OCI-LY7 (cell line): ENCODE measurements around the gene ERBIN. TPM values are rescaled to one million over a fixed set of nuclear protein-coding genes. Genes with fewer than 3 reads are reported as not detected.

Experiments used
- BruUV-seq: library from RNA; stranded (reverse); fragments of 400-500 nt; replicated peaks from 2 replicates; lab custom pipeline; 2021; lab: Mats Ljungman, UMichigan
- CTCF ChIA-PET: fragments of 300-600 bp; sonication (Branson Sonifier 250); formaldehyde crosslinking; loops from one replicate; lab custom pipeline; 2022; ENCODE audit warnings: antibody characterized with exemption; ENCODE audit not compliant: unreplicated experiment; lab: Charles Lee
- POLR2A ChIA-PET: fragments of 300-600 bp; sonication (Branson Sonifier 250); formaldehyde crosslinking; loops from one replicate; lab custom pipeline; 2022; ENCODE audit warnings: antibody characterized with exemption; lab: Charles Lee
- DNase-seq: peaks from one replicate; pipeline ENCODE4 v3.0.0-alpha.2; 2015; ENCODE audit warnings: low spot score
- H2AFZ ChIP-seq: fragments of 200-600 bp; sonication (generic), shearing (Covaris generic); 2 replicates; pipeline ENCODE4 v1.6.1; 2014; ENCODE audit warnings: mild to moderate bottlenecking, antibody characterized with exemption, low read length, moderate library complexity
- H3K27ac ChIP-seq: fragments of 200-600 bp; sonication (generic); 2 replicates; pipeline ENCODE4 v1.5.1; 2014; ENCODE audit warnings: mixed run types, low read depth, mild to moderate bottlenecking, moderate library complexity, low read length, inconsistent platforms; ENCODE audit not compliant: poor library complexity, severe bottlenecking
- H3K36me3 ChIP-seq: fragments of 200-600 bp; sonication (generic); 2 replicates; pipeline ENCODE4 v1.6.1; 2014; ENCODE audit warnings: mild to moderate bottlenecking, antibody characterized with exemption, low read length, moderate library complexity, mixed read lengths; ENCODE audit not compliant: insufficient read depth
- H3K4me1 ChIP-seq: fragments of 200-600 bp; sonication (generic); 2 replicates; pipeline ENCODE4 v1.5.1; 2014; ENCODE audit warnings: mild to moderate bottlenecking, low read length; ENCODE audit not compliant: insufficient read depth, poor library complexity, severe bottlenecking
- H3K4me2 ChIP-seq: fragments of 200-600 bp; sonication (generic); 2 replicates; pipeline ENCODE4 v1.6.1; 2014; ENCODE audit warnings: mild to moderate bottlenecking, low read length
- H3K4me3 ChIP-seq: fragments of 200-600 bp; sonication (generic); 2 replicates; pipeline ENCODE4 v1.5.1; 2014; ENCODE audit warnings: mild to moderate bottlenecking, low read depth, low read length; ENCODE audit not compliant: poor library complexity, severe bottlenecking
- H3K79me2 ChIP-seq: fragments of 200-600 bp; sonication (generic); 2 replicates; pipeline ENCODE4 v1.6.1; 2016; ENCODE audit warnings: low read depth, mild to moderate bottlenecking, low read length, moderate library complexity, mixed read lengths; ENCODE audit not compliant: insufficient read depth
- H3K9me2 ChIP-seq: fragments of 200-600 bp; sonication (generic); 2 replicates; pipeline ENCODE4 v1.6.1; 2016; ENCODE audit warnings: mild to moderate bottlenecking, low read length, mixed read lengths; ENCODE audit not compliant: insufficient read depth
- H3K9me3 ChIP-seq: fragments of 200-600 bp; sonication (generic); 2 replicates; pipeline ENCODE4 v1.6.1; 2014; ENCODE audit warnings: mild to moderate bottlenecking, mixed run types, low read length, mixed read lengths
- H4K20me1 ChIP-seq: fragments of 200-600 bp; sonication (generic); 2 replicates; pipeline ENCODE4 v1.6.1; 2014; ENCODE audit warnings: mild to moderate bottlenecking, antibody characterized with exemption, low read length, moderate library complexity, mixed read lengths; ENCODE audit not compliant: insufficient read depth
- CTCF ChIP-seq: fragments of 200-600 bp; sonication (generic); conservative IDR thresholded peaks from 2 replicates; pipeline ENCODE4 v1.5.1; 2014; ENCODE audit warnings: mild to moderate bottlenecking, antibody characterized with exemption, low read length, moderate library complexity, mixed read lengths
- EZH2phosphoT487 ChIP-seq: fragments of 200-600 bp; sonication (generic); IDR thresholded peaks from 2 replicates; pipeline ENCODE4 v1.6.1; 2018; ENCODE audit warnings: low read depth, borderline replicate concordance, mild to moderate bottlenecking, mixed run types, antibody characterized with exemption, low read length, moderate library complexity, mixed read lengths
- intact Hi-C: fragments of 100-400 bp; cut with micrococcal nuclease; formaldehyde crosslinking; loops from one replicate; pipeline ENCODE4 v1.10.0; 2022; ENCODE audit not compliant: unreplicated experiment
- total RNA-seq, 2 experiments: library from RNA; depleted of rRNA in 1 of 2; stranded (reverse); fragments of >200 nt in 1 of 2; shearing (Covaris generic) in 1 of 2; gene quantifications; 2 replicates each; pipeline ENCODE4 v1.2.3, GENCODE V29; 2014 to 2022

Gene ERBIN
- total RNA-seq, 2 experiments from 2014 or later: 84.5 to 132 TPM

DNA sequence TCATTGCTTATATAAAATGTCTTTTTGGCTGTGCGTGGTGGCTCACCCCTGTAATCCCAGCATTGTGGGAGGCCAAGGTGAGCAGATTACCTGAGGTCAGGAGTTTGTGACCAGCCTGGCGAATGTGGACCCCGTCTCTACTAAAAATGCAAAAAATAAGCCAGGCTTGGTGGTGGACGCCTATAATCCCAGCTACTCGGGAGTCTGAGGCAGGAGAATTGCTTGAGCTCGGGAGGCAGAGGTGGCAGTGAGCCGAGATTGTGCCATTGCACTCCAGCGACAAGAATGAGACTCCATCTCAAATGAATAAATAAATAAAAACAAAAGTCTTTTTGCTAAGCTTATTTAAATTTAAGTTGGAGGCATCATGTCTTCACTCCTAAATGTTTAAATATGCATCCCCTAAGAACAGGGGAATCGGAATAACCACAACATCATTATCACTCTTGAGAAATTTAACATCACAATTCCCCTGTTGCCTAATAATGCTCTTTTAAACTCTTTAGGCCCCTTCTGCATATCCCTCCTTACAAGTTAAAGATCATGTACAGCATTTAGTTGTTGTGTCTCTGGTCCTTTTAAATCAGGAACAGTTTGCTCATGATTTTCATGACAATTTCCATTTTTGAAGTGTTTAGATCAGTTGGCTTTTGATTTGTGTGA is 72.8 kb downstream of the ERBIN start:
- H3K4me1 ChIP-seq: no peaks in the 10 kb centered on the region
- peaks cover 46% of the 10 kb centered on the region; the same call in 1 of the 2 replicates for H3K79me2 ChIP-seq
- intact Hi-C loops: loop anchor here (2.0 kb wide), 1 partner anchor 60 kb away; no protein-coding TSS in a partner anchor
- no peak overlapping the region for H3K4me2 ChIP-seq
- H2AFZ ChIP-seq: no peak overlapping the region
- CTCF ChIA-PET: no interaction called here
- no peak overlapping the region for H3K4me3 ChIP-seq
- no peaks in the 10 kb centered on the region for H3K9me2 ChIP-seq
- DNase-seq: no peak
- no peaks in the 10 kb centered on the region for H4K20me1 ChIP-seq
- H3K36me3 ChIP-seq: peaks cover 88% of the 10 kb centered on the region
- H3K27ac ChIP-seq: no peak overlapping the region
- BruUV-seq: no TSS peak
- POLR2A ChIA-PET: interaction anchor here (1.1 to 2.3 kb wide), 3 partner anchors 9 to 61 kb away, joined by 3 to 9 read pairs (median 7); no protein-coding TSS in a partner anchor
- TF ChIP-seq CTCF: no peak
- no peak for TF ChIP-seq EZH2phosphoT487
- H3K9me3 ChIP-seq: peaks cover 8% of the 10 kb centered on the region; the same call in 1 of the 2 replicates

GRCh38 chr5:66001952-66002351 is 75.6 kb downstream of the ERBIN start:
- H3K4me3 ChIP-seq: no peak overlapping the region
- intact Hi-C loops: no loop called here
- H2AFZ ChIP-seq: no peak overlapping the region
- H3K36me3 ChIP-seq: peaks cover 81% of the 10 kb centered on the region
- TF ChIP-seq EZH2phosphoT487: no peak
- no peak for DNase-seq
- CTCF ChIA-PET: no interaction called here
- no peak overlapping the region for H3K27ac ChIP-seq
- POLR2A ChIA-PET: interaction anchor here (0.9 to 2.3 kb wide), 3 partner anchors 9 to 14 kb away, joined by 3 to 10 read pairs (median 5); no protein-coding TSS in a partner anchor
- no TSS peak for BruUV-seq
- no peak overlapping the region for H3K4me2 ChIP-seq
- H3K79me2 ChIP-seq: peaks cover 41% of the 10 kb centered on the region; the same call in 1 of the 2 replicates
- H3K9me3 ChIP-seq: peaks cover 8% of the 10 kb centered on the region; the same call in 1 of the 2 replicates
- no peaks in the 10 kb centered on the region for H3K9me2 ChIP-seq
- no peaks in the 10 kb centered on the region for H3K4me1 ChIP-seq
- H4K20me1 ChIP-seq: no peaks in the 10 kb centered on the region

DNA sequence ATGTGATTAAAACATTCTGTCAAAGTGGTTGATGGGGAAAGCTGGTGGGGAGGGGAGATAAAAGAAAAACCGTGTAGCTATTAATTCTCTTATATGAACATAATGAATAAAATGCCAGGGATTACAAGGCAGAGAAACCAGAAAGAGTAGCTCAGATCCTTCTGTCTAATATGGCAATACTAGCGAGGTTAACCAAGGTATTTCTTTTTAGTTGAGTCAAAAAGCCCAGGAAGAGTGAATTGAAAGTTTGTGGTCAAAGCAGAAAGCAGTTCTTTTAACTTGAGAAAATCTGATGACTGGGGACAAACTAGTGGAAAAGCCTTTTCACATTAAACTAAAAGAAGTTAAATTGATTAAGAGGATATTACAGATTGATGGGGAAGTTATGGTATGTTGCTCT is 76.0 kb downstream of the ERBIN start:
- no peaks in the 10 kb centered on the region for H3K4me1 ChIP-seq
- ChIA-PET POLR2A (interaction anchor here (0.9 to 2.3 kb wide), 2 partner anchors 10 to 15 kb away, joined by 3 to 10 read pairs; no protein-coding TSS in a partner anchor), CTCF (no interaction called here)
- DNase-seq: no peak
- H3K27ac ChIP-seq: no peak overlapping the region
- peaks cover 8% of the 10 kb centered on the region; the same call in 1 of the 2 replicates for H3K9me3 ChIP-seq
- TF ChIP-seq CTCF (no peak), EZH2phosphoT487 (no peak)
- H3K4me2 ChIP-seq: no peak overlapping the region
- H3K79me2 ChIP-seq: peaks cover 36% of the 10 kb centered on the region; the same call in 1 of the 2 replicates
- BruUV-seq: no TSS peak
- peaks cover 76% of the 10 kb centered on the region for H3K36me3 ChIP-seq
- H3K4me3 ChIP-seq: no peak overlapping the region
- no peak overlapping the region for H2AFZ ChIP-seq
- no peaks in the 10 kb centered on the region for H4K20me1 ChIP-seq
- intact Hi-C loops: no loop called here
- H3K9me2 ChIP-seq: no peaks in the 10 kb centered on the region
